MV-4-11 (cell line): Measurements from ENCODE around the gene CYB5R4.
"Not testable (repeated sequence)": the region's sequence is repeated elsewhere in the genome, so short reads cannot be mapped to it uniquely, and the experiment has no call there.

Experiments used
- DNase-seq: peaks from one replicate; lab custom pipeline; 2025; lab: John Stamatoyannopoulos, UW

The CYB5R4 gene

DNA sequence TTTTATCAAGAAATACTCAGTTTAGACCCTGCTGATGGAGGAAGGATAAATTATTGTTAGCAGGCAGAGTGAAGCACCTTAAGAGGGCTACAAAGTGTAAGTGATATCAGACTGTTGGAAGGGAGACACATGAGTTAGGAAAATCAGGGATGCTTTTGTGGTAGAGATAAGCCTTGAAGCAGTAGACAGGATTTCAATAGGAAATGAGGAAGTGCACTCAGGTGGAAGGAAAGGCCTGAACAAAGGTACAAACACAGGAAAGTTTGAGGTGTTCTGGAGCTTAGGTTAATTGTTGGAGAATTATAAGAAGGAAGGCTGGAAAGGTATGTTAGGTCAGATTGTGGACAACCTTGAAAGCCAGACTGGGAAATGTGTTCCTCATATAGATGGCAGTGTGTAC lies 7.6 kb downstream of the CYB5R4 start:
- DNase-seq, result no peak

GRCh38 chr6:83867527-83868161 lies 8.2 kb downstream of the CYB5R4 start:
- peak; percentile 87 for DNase-seq

DNA sequence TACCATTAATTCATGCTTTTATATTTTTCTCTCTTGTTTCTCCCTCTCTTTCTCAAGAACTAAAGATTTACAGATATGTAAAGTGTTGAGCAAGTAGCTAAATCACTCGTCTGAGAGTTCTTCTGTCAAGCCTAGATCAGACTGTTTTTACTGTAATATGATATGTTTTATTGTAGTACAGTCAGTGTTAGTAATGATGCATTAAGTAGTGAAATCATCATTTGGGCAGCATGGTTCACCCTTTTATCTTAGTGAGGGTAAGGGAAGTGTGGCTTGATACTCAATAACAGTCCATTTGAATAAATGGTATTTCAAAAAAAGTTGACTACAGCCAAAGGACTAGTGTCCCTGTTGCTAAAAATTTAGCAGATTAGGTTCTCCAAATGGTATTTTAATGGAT lies 9.2 kb downstream of the CYB5R4 start:
- no peak for DNase-seq

- DNase-seq, result no peak
Observed at GRCh38 chr6:83870649-83871048, 11.2 kb downstream of the CYB5R4 start.

- DNase-seq, result no peak
Observed at GRCh38 chr6:83872386-83873118, 13.1 kb downstream of the CYB5R4 start.

DNA sequence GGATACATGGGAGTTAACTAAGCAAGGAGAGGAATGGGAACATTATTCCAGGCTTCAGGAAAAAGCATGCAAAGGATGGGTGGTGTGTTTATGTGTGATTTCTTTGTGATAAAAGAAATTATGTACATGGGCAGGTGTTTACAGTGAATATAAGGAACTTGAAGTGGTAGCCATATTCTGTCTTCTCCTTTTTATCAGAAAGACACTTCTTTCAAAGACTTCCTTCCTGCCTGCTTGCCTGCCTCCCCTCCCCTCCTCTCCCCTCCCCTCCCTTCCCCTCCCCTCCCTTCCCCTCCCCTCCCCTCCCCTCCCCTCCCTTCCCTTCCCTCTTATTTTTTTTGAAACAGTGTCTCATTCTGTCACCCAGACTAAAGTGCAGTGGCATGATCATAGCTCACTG lies 14.4 kb downstream of the CYB5R4 start:
- peak; percentile 50 for DNase-seq

DNA sequence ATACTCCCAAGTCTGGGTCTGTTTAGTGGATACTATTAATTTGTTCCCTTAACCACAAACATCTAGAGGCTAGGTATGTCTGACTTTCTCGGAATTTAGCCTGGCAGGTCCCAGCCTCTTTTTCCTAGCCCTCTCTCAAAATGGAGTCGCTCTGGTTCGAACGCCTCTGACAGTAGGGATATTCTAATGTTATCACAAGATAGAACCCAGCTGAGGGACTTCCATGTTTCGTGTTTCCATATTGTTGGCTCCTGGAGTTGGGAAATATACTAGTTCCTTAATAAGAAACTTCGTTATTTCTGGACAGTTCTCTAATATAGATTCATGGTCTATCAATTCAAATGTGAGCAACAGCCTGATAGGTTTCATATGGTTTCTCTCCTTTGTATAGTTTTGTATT lies 16.4 kb downstream of the CYB5R4 start:
- no peak for DNase-seq

- no peak for DNase-seq
Observed at GRCh38 chr6:83878902-83879644, 19.6 kb downstream of the CYB5R4 start.

GRCh38 chr6:83879746-83880145 lies 20.3 kb downstream of the CYB5R4 start:
- DNase-seq, result no peak

GRCh38 chr6:83883240-83883639 lies 23.8 kb downstream of the CYB5R4 start:
- DNase-seq, result no peak

DNA sequence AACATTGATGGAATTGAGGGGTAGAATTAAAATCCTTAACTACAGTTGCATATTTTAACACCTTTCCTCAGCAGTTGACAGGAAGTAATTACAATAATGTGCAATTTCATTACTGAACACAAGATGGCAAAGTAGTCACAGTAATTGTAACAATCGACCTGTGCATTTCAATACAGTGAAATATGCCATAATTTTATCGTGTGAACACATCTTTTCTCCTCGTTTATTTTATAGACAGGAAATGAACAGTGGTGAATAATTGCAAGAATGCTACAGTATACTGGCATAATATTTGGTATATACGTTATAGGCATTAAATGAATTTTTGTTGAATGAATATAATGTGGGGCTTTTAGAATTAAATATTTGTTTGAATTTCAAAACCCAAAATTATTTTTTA lies 25.0 kb downstream of the CYB5R4 start:
- DNase-seq, result peak; percentile 65

DNA sequence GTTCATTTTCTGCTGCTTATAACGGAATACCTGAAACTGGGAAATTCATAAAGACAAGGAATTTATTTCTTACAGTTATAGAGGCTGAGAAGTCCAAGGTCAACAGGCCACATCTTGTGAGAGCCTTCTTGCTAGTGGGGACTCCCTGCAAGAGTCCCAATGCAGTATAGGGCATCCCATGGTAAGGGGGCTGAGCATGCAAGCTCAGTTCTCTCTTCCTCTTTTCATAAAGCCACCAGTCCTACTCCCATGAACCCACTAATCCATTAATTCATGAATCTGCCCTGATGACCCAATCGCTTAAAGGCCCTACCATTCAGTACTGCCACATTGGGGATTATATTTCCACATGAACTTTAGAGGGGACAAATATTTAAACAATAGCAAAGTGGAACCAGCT lies 26.5 kb downstream of the CYB5R4 start:
- peak; percentile 88 for DNase-seq

- peak; percentile 27 for DNase-seq
Observed at GRCh38 chr6:83889621-83890020, 30.1 kb downstream of the CYB5R4 start.

DNA sequence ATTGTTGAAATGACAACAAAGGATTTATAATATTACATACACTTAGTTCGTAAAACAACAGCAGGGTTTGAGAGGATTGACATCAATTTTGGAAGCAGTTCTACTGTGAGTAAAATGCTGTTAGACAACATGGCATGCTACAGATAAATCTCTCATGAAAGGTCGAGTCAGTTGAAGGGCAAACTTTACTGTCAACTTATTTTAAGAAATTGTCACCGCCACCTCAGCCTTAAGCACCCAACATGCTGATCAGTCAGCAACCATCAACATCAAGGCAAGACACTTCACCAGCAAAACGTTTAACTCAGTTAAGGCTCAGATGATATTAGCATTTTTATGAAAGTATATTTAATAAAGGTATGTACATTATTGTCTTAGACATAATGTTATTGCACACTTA lies 31.0 kb downstream of the CYB5R4 start:
- DNase-seq, result no peak

- DNase-seq, result no peak
Observed at GRCh38 chr6:83891586-83891985, 32.1 kb downstream of the CYB5R4 start.

GRCh38 chr6:83893024-83893423 lies 33.5 kb downstream of the CYB5R4 start:
- no peak for DNase-seq

DNA sequence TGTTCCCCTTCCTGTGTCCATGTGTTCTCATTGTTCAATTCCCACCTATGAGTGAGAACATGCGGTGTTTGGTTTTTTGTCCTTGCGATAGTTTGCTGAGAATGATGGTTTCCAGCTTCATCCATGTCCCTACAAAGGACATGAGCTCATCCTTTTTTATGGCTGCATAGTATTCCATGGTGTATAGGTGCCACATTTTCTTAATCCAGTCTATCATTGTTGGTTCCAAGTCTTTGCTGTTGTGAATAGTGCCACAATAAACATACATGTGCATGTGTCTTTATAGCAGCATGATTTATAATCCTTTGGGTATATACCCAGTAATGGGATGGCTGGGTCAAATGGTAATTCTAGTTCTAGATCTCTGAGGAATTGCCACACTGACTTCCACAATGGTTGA lies 37.6 kb downstream of the CYB5R4 start:
- not testable (repeated sequence) for DNase-seq

- no peak for DNase-seq
Observed at GRCh38 chr6:83901624-83902023, 42.1 kb downstream of the CYB5R4 start.

DNA sequence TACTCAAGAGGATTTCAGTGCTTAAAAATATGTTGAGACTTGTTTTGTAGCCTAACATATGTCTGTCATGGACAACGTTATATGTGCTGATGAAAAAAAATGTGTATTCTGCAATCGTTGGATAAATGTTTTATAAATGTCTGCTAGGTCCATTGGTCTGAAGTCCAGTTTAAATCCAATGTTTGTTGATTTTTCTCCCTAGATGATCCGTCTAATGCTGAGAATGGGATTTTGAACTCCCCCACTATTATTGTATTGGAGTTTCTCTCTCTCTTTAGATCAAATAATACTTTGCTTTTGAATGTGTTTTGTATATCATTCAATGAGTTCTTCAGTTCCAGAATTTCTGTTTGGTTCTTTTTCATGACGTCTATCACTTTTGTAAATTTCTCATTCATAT lies 44.9 kb downstream of the CYB5R4 start:
- DNase-seq, result no peak

DNA sequence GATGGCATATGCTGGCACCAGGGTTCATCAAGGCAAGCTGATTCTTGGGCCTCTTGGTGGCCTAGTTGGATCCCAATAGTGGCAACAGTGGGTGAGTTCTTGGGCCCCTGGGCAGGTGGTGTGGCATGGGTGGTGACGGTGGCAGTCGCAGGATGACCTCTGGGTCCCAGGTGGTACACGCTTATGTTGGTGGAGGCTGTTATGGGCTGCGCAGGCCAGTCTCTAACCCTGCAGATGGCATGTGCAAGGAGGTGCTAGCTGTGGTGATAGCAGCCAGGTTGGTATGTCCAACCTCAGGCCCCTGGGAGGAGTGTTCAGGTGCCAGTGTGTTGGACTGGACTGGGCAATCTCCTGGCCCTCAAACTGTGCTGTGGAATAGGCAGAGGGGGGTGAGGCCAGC lies 46.2 kb downstream of the CYB5R4 start:
- no peak for DNase-seq

DNA sequence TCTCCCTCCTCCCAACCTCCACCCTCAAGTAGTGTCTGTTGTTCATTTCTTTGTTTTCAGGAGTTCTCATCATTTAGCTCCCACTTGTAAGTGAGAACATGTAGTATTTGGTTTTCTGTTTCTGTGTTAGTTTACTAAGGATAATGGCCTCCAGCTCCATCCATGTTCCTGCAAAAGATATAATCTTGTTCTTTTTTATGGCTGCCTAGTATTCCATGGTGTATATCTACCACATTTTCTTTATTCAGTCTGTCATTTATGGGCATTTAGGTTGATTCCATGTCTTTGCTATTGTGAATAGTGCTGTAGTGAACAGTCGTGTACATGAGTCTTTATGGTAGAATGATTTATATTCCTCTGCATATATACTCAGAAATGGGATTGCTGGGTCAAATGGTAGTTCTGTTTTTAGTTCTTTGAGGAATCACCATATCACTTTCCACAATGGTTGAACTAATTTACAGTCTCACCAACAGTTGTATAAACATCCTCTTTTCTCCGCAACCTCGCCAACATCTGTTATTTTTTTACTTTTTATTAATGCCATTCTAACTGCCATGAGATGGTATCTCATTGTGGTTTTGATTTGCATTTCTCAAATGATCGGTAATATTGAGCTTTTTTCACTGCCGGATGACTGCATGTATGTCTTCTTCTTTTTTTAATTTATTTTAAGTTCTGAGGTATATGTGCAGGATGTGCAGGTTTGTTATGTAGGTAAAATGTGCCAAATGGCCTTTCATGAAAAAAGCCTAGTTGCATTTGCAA lies 48.3 kb downstream of the CYB5R4 start:
- not testable (repeated sequence) for DNase-seq

DNA sequence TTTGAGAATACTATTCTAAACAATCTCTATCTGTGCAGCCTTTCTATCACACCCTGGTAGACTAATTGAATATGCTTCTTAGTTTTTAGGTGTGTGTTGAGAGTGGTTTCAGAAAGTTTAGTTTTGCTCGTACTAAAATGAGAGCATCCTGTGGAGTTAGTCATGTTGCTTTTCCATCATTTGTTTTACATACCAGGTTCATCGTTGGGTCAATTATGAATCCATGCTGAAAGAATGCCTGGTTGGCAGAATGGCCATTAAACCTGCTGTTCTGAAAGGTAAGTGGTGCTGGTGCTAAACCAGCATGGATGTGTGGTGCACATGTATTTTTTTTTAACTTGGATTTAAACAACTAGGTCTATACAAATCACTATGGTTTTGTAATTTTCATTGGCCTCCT lies 49.3 kb downstream of the CYB5R4 start:
- DNase-seq, result no peak
